ENCODE data around the gene WIPF2.

The WIPF2 gene

DNA sequence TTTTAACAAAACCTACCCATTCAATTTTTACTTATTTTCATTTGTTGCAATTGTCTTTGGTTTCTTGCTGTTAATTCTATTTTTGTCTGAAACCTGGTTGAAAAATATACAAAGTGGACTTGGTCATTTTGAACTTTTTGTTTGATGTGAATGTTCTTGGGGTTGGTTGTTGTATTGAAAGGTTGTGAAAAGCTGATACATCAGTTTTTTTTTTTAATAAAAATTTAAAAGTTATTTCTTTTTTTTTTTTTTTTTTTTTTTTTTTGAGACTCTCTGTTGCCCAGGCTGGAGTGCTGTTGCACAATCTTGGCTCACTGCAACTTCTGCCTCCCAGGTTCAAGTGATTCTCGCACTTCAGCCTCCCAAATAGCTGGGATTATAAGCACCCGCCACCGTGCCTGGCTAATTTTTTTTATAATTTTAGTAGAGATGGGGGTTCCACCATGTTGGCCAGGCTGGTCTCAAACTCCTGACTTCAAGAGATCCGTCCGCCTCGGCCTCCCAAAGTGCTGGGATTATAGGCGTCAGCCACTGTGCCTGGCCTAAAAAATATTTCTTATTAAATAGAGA lies 28.9 kb downstream of the WIPF2 start:
- DNase-seq (ENCODE audit: low read depth), result no peak

DNA sequence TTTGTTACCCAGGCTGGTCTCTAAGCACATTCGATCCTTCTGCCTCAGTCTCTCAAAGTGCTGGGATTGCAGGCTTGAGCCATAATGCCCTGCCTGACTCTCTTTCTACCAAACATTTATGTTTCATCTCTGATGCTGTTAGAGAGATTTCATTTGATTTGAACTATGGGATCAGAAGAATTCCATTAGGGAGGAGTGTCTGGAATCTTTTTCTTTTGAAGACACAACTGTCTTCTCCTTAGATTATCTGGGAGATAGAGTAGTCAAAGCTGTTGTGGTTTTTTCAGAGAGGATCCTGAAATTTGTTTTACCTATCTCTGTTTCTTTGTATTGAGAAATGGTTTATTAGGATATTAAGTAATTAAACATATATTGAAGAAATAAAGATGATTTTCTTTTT lies 29.4 kb downstream of the WIPF2 start:
- DNase-seq (ENCODE audit: low read depth), result no peak

DNA sequence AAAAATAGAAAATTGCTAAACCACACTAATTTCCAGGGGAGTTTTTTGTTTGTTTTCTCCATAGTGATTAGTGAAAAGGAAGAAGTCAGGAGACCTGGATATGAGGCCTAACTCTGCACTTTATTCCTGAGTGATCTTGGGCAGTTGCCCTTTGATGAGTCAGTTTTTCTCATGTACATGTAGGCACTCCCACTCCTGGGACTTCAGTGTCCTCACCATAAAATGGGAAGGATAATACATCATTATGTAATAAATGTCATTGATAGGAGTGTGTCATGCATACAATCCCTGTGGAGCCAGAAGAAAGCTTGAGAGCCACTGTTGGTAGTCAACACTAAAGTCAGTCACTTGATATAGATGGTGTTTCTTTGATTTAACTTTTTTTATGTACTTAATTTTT lies 32.5 kb downstream of the WIPF2 start:
- peak; percentile 73 for DNase-seq (ENCODE audit: low read depth)

DNA sequence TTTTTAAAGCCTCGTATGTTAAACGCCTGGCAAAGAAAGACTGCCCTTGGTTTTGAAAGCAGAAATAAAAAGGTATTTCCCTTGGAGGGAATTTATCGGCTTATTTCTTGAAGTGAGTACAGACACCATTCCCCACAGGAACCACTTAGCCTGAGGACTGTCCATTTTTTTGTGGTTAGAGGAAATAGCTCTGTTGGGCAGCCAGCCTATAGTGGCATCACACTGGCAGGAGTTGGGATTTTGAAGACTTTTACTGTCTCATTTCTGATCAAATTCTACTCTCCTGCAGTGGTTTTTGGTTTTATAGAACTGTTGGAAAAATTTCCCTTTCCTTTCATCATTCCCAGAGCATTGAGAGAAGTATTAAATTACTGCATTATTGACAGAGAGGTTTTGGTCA lies 34.5 kb downstream of the WIPF2 start:
- no peak for DNase-seq (ENCODE audit: low read depth)

DNA sequence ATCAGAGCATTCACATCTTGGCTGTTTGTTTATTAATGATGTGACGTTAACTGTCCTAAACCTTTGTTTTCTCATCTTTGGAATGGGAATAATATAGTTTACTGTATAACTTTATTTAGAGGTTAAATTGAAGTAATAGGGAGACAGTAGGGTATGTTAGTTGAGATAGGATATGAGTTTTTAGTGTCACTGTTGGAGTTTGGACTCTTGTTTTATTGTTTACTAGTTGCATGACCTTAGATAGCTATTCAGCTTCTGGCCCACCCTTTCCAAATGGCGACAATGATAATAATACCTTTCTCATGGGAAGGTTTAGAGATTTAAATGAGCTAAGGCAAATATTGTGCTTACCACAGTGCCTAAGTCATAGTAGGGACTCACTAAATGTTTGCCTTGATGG lies 40.4 kb downstream of the WIPF2 start:
- no peak for DNase-seq (ENCODE audit: low read depth)

DNA sequence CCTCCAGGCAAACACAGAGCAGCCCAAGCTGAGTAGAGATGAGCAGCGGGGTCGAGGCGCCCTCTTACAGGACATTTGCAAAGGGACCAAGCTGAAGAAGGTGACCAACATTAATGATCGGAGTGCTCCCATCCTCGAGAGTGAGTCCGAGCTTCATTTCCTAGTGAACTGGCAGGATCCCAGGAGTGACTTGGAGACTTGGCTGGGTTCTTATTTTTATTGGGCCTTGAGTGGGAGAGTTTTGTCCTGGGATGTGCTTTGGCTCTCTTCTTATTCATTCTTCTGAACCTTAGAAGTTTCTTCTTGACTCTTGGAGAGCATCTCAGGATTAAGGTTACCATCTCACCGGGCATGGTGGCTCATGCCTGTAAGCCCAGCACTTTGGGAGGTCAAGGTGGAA lies 41.4 kb downstream of the WIPF2 start:
- no peak for DNase-seq (ENCODE audit: low read depth)

DNA sequence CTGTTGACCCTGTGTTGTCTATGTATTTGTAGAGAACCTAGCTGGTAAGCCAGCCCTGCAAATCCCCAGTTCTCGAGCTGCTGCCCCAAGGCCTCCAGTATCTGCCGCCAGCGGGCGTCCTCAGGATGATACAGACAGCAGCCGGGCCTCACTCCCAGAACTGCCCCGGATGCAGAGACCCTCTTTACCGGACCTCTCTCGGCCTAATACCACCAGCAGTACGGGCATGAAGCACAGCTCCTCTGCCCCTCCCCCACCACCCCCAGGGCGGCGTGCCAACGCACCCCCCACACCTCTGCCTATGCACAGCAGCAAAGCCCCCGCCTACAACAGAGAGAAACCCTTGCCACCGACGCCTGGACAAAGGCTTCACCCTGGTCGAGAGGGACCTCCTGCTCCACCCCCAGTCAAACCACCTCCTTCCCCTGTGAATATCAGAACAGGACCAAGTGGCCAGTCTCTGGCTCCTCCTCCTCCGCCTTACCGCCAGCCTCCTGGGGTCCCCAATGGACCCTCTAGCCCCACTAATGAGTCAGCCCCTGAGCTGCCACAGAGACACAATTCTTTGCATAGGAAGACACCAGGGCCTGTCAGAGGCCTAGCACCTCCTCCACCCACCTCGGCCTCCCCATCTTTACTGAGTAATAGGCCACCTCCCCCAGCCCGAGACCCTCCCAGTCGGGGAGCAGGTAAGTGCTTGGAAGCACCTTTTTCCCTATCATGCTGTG lies 45.5 kb downstream of the WIPF2 start:
- DNase-seq (ENCODE audit: low read depth), result no peak

DNA sequence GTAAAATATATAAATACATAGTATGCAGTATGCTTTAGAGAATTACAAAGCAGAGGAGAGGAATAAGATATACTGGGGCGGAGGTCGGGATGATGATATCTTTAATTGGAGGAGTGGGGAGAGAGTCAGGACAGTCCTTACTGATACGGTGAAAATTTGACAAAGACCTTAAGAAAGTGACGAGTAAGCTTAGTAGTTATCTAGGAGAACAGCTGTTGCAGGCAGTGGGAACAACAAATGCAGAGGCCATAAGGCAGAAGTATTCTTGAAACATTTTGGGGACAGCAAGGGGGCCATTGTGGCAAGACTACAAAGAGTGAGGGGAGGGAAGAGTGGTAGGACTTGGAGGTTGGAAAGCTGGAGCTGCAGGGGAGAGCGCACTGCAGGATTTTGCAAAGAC lies 46.2 kb downstream of the WIPF2 start:
- no peak for DNase-seq (ENCODE audit: low read depth)

DNA sequence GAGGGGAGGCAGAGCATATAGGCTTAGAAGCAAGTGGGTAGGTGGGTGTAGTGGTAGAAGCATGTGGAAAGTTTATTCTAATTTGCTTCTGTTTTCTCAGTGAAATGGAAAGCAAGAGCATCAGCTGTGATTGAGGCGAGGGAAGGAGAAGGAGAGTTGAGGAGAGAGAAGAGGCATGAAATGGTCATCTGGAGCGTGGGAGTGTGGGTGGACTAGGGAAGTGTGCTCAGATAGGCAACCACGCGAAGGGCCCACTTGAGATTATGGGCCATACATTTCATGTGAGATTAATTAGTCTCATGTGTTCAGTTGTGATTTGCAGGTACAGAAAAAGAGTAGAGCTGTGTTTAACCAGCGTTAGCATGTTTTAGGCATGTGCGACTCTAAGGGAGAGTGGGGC lies 47.8 kb downstream of the WIPF2 start:
- no peak for DNase-seq (ENCODE audit: low read depth)

DNA sequence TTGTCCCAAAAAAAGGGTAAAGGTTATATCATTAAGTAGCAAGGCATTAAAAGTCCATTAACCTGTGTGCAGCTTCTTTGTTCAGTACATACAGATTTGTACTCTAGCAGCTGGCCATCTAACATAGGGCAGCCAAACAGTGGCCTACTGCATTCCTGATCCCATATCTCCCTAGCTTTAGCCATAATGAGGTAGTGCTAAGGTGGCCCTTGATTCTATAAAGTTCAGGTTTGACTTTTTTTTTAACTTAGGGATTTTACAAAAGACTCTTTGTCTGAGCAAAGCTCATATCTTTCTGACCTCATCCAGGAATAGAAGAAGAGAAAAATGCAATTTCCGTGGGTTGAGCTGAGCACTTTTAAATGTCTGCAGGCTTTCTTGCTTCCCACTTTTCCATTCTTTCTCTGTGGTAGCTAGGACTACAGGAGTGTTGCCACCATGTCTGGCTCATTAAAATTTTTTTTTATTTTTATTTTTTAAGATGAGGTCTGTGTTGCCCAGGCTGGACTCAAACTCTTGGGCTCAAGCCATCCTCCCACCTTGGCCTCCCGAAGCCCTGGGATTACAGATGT lies 49.1 kb downstream of the WIPF2 start:
- no peak for DNase-seq (ENCODE audit: low read depth)

DNA sequence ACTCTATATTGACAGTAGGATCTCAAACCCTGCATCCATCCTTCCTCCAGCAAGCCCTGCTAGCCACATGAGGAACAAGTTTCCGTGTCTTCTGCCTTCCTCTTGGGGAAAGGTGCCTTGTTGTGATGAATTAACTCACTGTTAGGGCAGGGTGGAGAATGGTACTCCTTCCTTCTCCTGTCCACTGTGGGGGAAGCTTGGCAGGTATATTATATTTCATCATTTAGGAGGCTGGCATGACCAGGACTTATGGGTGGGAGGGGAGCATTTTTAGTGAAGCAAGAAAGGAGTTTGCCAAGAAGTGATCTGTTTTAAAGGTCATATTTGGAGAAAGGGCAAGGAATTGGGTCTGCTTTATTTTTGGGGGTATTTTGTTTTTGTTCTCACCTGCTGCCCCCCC lies 59.3 kb downstream of the WIPF2 start:
- DNase-seq (ENCODE audit: low read depth), result no peak

DNA sequence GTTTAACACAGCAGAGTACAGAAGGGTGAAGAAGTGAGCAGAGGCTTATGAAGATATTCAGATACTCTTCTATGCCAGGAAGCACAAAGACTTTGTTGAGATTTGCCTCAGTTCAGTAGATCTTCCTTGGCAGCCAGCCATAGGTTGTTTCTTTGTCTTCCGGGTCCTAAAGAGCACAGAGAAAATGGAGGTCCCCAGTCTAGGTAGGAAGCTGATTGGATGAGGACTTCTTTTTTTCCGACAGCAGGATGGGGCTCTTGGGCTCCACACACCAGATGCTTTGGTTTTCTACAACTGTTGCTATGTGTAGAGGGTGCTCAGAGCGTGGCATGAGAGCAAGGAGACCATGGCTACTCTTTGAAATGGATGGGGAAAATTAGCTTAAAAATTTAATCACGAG lies 60.3 kb downstream of the WIPF2 start:
- DNase-seq (ENCODE audit: low read depth), result no peak

DNA sequence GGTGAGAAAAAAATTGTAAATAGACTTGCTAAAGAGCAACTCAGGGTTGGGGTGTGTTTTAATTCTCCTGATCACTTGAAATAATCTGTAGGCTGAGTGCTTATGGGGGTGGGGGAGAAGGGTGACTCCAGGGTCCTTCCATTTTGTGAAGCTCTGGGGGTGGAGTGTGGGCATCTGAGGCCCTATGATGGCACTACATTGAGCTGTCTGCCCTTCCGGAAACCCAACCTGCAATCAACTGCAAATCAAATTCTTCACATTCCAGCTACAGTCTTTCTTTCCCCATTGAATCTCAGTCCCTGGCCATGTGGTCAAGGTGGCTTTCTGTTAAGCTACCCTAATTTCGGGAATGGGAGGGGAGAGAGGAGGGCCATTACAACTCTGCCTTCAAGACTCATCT lies 62.6 kb downstream of the WIPF2 start:
- DNase-seq (ENCODE audit: low read depth), result no peak

DNA sequence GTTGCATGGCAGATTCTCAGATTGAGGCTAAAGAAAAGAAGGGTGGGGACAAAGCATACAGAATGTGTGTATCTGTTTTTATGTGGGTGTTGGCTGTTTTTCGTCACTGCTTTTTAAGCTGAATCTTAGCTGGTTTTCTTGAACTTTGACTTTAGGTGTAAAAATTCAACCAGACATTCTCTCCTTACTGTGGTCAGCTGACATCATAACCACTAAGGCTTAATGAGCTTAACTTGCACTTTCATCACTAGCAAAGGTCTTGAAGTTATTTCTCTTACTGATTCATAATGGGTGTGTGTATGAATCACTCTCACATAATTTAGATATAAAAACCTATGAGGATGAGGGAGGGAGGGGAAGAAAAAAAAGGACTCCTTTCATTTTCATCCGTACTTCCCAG lies 64.6 kb downstream of the WIPF2 start:
- DNase-seq (ENCODE audit: low read depth), result peak; percentile 80

DNA sequence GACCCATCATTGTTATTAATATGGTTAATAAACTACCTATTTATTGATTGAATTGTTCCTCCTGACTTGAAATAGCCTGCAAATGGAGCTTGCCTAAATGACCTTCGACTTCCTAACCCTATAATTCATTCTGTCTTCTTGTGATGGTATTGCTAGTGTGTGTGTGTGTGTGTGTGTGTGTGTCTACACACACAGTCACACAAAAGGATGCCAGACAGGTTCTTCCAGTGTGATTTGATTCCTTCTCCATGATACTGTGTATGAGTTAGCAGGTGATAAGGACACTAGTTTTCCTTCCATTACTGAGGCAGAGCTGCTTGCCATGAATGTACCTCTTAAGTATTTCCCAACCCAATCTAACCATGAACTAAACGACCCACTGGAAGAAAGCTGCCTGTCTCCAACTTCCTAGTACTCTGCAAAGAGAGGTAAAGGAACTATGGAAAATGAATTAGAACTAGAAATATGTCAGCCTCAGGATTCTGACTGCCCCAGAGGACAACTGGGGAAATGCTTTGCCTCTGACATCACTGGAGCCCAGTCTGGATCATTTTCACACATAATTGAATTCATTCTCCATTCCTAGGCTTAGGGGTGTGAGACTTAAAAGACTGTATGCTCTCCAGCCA lies 65.1 kb downstream of the WIPF2 start:
- DNase-seq (ENCODE audit: low read depth), result peak; percentile 38

DNA sequence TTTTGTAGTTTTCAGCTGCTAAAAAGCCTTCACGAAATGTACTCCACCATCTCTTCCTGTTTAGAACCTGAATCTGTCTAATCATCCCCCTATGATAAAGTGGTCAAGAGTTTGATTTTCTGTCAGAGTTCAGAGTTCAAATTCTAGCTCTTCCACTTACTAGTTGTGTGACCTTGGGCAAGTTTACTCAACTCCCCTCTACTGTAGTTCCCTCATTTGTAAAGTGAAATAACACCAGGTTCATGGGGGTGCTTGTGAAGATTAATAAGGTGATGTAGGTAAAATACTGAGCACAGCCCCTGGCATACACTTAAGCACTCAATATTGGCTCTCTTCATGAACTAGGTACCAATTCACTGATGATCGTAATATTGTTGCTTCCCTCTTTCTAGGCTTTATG lies 67.4 kb downstream of the WIPF2 start:
- DNase-seq (ENCODE audit: low read depth), result no peak

DNA sequence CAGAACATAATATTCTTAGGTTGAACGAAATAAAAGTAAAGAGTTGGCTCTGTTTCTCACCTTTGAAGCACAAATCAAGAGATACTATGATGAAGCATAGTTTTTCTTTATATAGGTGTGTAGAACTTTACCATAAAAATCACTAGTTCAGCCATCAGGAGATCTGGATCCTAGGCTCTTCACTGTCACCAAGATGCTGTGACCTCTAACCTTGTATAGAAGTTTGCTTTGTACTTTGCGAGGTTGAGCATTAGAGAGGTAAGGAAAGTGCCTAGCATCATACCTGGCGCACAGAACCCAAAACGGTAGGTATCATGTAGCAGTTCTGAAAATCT lies 68.0 kb downstream of the WIPF2 start:
- no peak for DNase-seq (ENCODE audit: low read depth)

DNA sequence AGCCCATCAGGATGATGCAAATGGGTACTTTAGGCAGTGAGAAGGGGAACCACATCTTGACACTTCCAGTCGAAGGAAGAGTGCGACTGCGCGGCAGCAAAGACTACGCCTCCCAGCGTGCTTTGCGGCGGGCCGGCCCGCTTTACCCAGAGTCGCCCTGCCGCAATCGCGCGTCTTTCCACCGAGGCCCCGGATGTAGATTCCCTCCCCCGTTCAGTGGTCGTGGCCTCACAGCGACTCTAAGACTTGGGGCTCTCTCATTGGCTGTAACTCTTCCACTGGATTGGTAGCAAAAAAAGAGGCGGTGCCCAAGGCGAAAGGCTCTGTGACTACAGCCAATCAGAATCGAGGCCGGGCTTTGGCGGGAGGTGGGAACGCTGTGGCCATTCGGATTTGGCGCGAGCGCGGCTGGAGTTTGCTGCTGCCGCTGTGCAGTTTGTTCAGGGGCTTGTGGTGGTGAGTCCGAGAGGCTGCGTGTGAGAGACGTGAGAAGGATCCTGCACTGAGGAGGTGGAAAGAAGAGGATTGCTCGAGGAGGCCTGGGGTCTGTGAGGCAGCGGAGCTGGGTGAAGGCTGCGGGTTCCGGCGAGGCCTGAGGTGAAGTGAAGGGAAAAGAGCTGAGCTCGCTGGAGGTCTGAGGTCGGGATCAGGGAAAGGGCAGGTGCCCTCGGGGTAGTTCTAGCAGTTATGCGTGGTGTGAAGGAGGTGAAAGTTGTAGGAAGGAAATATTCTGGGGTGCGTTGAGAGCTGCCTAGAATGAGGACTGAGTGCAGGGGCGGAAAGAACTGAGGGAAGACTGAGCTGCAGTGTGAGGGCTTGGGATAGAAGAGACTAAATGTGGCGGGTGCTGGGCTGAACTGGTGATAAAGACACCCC lies 68.6 kb downstream of the WIPF2 start, which contains the start of gene CDC6:
Gene CDC6 (plus strand): TSS at position 386 of the 876 bp plus-strand sequence. CDS start 1,542 bp downstream, outside the sequence.
- peak; percentile 95 for DNase-seq (ENCODE audit: low read depth)

DNA sequence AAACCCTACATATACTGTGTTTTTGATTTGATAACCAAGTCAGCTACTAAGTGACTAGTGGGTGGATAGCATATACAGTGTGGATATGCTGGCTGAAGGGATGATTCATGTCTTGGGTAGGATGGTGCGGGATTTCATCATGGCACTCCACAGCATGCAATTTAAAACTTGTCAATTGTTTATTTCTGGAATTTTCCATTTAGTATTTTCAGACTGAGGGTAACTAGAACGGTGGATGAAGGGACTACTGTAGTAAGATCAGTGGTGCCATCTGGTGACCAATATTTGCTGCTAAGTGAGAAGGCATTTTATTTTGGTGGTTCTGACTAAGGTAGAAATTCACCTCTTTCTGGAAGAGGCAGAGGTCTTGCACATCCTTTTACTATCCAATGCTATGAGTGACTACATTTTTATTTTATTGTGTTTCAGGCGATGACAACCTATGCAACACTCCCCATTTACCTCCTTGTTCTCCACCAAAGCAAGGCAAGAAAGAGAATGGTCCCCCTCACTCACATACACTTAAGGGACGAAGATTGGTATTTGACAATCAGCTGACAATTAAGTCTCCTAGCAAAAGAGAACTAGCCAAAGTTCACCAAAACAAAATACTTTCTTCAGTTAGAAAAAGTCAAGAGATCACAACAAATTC lies 71.7 kb downstream of the WIPF2 start:
- DNase-seq (ENCODE audit: low read depth), result peak; percentile 71

DNA sequence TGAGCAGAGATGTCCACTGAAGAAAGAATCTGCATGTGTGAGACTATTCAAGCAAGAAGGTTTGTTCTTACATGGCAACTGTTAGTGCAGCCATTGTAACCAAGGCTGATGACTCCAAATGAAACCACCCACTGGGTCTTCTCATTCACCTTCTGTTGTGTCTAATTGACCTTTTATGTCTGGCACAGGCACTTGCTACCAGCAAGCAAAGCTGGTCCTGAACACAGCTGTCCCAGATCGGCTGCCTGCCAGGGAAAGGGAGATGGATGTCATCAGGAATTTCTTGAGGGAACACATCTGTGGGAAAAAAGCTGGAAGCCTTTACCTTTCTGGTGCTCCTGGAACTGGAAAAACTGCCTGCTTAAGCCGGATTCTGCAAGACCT lies 72.2 kb downstream of the WIPF2 start:
- DNase-seq (ENCODE audit: low read depth), result no peak

DNA sequence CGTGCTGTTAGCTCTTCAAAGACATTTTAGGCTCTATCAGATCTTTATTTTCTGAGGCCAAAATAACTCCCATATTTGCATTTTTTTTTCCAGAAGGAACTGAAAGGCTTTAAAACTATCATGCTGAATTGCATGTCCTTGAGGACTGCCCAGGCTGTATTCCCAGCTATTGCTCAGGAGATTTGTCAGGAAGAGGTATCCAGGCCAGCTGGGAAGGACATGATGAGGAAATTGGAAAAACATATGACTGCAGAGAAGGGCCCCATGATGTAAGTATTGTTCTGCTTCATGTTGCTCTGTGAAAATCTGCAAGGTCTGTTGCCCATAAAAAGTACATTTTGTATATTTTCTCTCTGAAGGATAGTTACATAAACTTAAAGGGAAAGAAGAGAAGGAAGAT lies 74.3 kb downstream of the WIPF2 start:
- no peak for DNase-seq (ENCODE audit: low read depth)

Measured in HS-5 (cell line).